ENCODE data around the gene UGT1A10.
"Not testable (repeated sequence)": the region's sequence is repeated elsewhere in the genome, so short reads cannot be mapped to it uniquely, and the experiment has no call there.

Gene UGT1A10

GRCh38 chr2:233655943-233656342 lies 19.7 kb downstream of the UGT1A10 start:
- DNase-seq (ENCODE audit: low read depth in 2 of 2) = not testable (repeated sequence)

DNA sequence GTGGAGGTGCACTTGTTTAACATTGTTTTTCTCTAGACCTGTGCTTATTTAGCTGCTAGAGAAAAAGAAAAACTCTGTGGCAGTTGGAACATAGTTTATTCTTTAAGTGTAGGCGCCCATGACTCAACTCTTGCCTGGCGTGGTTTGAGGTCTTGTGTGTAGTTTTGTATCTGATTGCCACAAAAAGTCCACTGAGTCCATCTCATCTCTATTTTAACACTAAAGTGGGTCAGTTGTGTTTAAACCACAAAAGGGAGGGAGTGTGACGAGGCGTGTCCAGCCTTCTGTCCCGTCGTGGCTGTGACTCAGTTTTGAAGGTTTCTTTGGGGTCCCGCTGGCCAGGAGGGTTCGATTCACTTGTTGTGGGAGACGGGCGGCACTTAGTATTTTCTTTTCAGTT lies 20.2 kb downstream of the UGT1A10 start:
- no peak for DNase-seq (ENCODE audit: low read depth in 2 of 2)

- no peak for DNase-seq (ENCODE audit: low read depth in 2 of 2)
Measured at GRCh38 chr2:233658610-233659009, 22.4 kb downstream of the UGT1A10 start.

GRCh38 chr2:233663911-233664310 lies 27.7 kb downstream of the UGT1A10 start:
- DNase-seq (ENCODE audit: low read depth in 2 of 2) = no peak

- no peak for DNase-seq (ENCODE audit: low read depth in 2 of 2)
Measured at GRCh38 chr2:233668605-233669260, 32.5 kb downstream of the UGT1A10 start.

DNA sequence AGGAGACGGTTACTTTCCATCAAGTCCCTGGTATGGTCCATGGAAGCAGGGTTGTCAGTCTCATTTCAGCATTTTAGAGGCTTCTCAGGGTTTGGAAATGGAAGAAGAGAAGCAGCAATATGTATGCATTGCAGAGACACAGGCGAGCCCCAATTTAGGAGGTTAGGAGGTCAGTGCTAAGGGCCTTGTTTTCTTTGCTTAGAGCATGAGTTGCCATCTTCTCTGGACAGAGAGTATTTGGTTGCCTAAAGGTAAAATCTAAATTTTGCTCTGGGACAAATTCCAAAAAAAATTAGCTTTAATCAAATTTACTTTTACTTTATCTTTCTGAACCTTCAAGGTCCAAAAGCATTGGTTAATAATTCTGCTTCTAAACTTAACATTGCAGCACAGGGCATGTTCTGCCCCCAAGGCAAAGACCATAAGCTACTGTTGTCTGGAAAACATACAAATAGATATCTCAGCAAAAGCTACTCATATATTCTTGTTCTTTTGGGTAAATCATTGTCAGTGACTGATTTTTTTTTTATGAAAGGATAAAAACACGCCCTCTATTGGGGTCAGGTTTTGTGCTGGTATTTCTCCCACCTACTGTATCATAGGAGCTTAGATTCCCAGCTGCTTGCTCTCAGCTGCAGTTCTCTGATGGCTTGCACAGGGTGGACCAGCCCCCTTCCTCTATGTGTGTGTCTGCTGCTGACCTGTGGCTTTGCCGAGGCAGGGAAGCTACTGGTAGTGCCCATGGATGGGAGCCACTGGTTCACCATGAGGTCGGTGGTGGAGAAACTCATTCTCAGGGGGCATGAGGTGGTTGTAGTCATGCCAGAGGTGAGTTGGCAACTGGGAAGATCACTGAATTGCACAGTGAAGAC lies 35.3 kb downstream of the UGT1A10 start, which contains the start of gene UGT1A9:
Gene UGT1A9 (plus strand): TSS at position 609 of the 872 bp plus-strand sequence. CDS start 37 bp downstream, at position 646.
- no peak for DNase-seq (ENCODE audit: low read depth in 2 of 2)

DNA sequence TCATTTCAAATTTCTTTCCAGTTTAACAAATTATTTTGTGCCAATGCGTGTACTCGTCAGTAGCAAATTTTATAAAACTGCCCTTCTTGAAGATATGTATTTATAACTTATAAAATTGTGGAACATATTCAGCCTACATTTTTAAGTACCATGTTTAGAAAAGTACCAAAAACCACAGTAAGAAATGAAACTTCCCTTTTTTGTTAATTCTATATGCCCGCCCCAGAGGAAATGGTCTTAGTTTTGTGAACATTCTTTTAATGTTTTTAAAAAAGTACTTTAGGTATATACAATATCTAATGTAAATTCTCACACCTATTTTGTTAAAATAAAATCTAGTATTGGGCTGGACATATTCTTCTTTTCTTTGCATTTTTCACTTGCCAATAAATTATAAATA lies 36.6 kb downstream of the UGT1A10 start:
- DNase-seq (ENCODE audit: low read depth in 2 of 2) = no peak

DNA sequence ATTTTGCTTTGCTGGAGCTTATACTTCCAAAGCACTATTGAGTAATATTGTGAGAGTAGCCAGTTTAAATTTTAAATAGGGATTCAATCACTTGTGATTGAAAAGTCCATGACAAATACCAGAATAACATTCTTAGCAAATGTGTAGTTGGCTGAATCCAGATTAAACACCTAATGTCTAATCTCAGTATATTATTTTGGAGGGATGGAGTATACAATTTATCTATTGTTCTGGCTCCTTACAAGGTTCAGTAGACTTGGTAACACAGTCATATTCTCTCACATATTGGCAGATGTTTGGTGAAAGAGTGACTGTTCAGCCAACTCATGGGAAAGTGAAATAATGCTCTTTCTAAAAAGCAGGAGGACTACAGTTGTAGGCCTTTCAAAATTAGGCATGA lies 37.6 kb downstream of the UGT1A10 start:
- DNase-seq (ENCODE audit: low read depth in 2 of 2) = no peak

DNA sequence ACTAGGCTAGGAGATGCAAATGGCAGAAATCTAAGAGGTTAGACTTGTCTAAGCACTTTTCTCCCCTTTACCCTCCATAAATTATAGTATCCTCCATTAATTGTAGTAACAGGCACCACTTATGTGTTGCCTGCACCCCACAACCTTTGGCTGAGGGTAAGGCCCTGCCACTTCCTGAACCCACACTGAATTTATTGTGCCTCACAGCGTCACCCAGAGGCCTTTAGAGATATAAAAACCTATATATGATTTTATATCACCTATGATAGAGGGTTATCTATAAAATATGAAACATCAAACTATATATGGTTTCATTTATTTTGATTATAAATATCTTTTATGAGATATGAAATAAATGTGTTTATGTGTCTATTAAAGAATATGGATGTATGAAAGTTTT lies 38.1 kb downstream of the UGT1A10 start:
- DNase-seq (ENCODE audit: low read depth in 2 of 2) = no peak

GRCh38 chr2:233674995-233675394 lies 38.7 kb downstream of the UGT1A10 start:
- no peak for DNase-seq (ENCODE audit: low read depth in 2 of 2)

GRCh38 chr2:233676046-233676445 lies 39.8 kb downstream of the UGT1A10 start:
- DNase-seq (ENCODE audit: low read depth in 2 of 2) = no peak

DNA sequence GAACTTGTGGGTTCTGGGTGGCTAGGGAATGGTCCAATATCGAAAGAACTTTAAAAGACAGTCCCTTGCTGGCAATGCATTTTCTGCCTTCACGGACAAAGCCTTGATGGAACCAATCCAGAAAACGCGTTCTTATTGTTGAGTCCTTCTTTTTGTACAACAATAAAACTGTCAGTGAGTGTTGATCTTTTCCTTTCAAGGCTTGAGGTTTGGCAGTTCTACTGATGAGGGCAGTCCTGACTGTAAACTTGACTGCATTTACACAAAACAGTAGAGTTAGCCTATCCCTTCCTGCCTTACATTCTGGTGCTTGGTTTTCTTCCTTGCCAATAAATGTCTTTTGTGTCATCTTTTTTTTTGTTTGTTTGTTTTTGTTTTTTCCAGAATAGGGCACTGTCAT lies 42.9 kb downstream of the UGT1A10 start:
- DNase-seq (ENCODE audit: low read depth in 2 of 2) = no peak

DNA sequence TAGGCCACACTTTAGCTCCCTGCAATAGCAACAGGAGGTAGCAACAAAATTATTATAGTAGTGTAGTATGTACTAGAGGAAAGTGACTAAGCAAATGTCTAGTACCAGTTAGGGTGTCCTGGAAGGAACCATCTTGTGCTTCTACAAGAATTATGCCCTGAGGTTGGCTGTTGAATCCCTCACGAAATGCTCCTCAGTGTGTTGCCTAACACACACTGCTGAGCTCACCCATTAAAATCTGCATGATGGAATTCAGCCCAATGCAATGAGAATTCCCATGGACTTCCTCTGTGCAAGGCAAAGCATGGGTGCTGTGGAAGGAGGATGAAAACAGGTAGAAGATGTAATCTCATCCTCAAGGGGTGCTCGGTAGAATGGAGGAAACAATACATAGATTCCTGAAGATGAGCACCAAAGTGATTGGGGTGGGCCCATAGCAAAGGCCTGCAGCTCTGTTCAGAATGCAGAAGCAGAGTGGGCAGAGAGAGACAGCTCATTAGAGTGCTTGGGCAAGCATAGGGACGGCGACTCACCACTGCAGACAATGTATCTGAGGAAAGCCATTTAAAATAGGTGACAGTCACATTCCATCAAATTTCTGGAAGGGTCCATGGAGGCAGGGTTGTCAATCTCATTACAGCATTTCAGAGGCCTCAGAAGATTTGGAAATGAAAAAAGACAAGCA lies 44.3 kb downstream of the UGT1A10 start:
- DNase-seq (ENCODE audit: low read depth in 2 of 2) = no peak

DNA sequence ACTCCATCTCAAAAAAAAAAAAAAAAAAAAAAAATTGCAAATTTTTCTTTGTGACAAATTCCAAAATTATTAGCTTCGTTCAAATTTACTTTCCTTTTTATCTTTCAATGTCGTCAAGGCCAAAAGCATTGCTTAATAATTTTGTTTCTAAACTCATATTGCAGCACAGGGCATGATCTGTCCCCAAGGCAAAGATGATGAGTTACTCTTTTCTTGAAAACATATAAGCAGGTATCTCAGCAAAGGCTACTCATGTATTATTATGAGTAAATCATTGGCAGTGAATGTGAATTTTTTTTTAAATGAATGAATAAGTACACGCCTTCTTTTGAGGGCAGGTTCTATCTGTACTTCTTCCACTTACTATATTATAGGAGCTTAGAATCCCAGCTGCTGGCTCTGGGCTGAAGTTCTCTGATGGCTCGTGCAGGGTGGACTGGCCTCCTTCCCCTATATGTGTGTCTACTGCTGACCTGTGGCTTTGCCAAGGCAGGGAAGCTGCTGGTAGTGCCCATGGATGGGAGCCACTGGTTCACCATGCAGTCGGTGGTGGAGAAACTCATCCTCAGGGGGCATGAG lies 45.4 kb downstream of the UGT1A10 start, which contains the start of gene UGT1A7:
Gene UGT1A7 (plus strand): TSS at position 381 of the 579 bp plus-strand sequence. CDS start 37 bp downstream, at position 418.
- DNase-seq (ENCODE audit: low read depth in 2 of 2) = no peak

DNA sequence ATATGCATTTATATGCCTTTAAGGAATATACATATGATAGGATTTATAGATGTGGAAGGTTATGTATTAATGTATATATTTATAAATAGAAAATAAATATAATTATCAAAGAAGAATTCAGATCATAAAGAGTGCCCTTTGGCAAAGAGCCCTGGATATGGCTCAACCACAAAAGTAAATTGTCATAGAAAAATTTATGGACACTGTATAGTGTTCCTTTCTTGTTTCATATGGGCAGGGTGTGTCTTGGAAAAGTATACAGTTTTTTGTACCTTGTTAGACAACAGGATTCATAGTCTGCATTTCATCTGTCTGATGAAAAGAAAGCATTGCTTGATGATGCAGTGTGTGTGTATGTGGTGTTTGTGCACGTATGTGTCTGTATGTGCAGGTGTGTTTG lies 48.4 kb downstream of the UGT1A10 start:
- DNase-seq (ENCODE audit: low read depth in 2 of 2) = no peak

DNA sequence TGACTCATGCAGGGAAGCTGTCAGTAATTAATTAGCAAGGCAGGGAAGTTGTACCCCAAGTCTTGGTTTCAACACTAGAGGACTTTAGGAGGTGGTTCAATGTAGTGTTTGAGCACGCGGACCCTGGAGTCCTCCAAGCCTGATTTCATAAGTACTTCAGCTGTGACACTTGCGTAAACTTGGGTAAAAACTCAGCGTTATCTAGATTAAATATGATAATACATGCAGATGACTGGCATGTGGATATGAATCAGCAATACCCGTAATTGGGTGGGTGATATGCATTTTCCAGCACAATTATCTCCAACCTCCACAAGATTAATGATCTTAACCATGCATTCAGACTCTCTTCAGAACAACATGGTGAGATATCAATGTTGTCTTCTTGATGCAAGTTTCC lies 50.7 kb downstream of the UGT1A10 start:
- DNase-seq (ENCODE audit: low read depth in 2 of 2) = no peak

GRCh38 chr2:233688341-233688740 lies 52.1 kb downstream of the UGT1A10 start:
- no peak for DNase-seq (ENCODE audit: low read depth in 2 of 2)

DNA sequence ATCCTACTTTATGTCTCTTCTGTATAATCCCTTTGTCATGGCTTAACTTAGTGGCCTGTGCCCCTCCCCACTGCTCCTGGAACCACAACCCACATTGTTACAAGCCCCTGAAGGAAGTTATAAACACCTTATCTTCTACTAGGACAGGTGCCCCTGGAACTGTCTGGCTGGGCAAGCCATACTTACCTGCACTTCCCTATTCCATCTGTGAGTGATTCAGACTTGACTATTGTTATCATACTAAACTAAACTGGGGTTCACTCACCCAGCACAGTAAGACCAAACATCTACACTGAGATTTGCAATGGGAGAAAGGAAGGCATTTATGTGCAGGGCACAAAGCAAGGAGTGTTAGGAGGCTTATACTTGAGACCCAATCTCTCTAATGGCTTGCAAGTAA lies 52.8 kb downstream of the UGT1A10 start:
- DNase-seq (ENCODE audit: low read depth in 2 of 2) = no peak

GRCh38 chr2:233689501-233689900 lies 53.3 kb downstream of the UGT1A10 start:
- DNase-seq (ENCODE audit: low read depth in 2 of 2) = no peak

GRCh38 chr2:233690444-233690843 lies 54.2 kb downstream of the UGT1A10 start:
- no peak for DNase-seq (ENCODE audit: low read depth in 2 of 2)

GRCh38 chr2:233691443-233692433 lies 55.5 kb downstream of the UGT1A10 start:
- DNase-seq (ENCODE audit: low read depth in 2 of 2) = no peak

All from stimulated activated CD4-positive, alpha-beta T cell treated with anti-CD3 and anti-CD28 coated beads, Interleukin-1b, Interleukin-23, amount 100 ng/mL, for 4 hours (primary cell).